Activated T-cell treated with anti-CD3 and anti-CD28 coated beads, Interleukin-2, amount 50 U/mL, for 4 hours (primary cell): ENCODE measurements around the gene MRPS23. TPM values are rescaled to one million over a fixed set of nuclear protein-coding genes. Genes with fewer than 3 reads are reported as not detected.

Experiments used
- ATAC-seq, 2 donors: fragments of 200-7000 bp; cut with Tn5 transposase; one replicate each; pipeline ENCODE4 v1.10.0; 2021
- DNase-seq: peaks from one replicate; pipeline ENCODE4 v3.0.0-alpha.2; 2020
- H3K27me3 Mint-ChIP-seq: one replicate; pipeline ENCODE4 v1.8.0; 2021; ENCODE audit warnings: low read depth, mixed read lengths
- H3K36me3 Mint-ChIP-seq: one replicate; pipeline ENCODE4 v1.8.0; 2022; ENCODE audit warnings: mixed read lengths; ENCODE audit not compliant: insufficient read depth
- H3K4me1 Mint-ChIP-seq: one replicate; pipeline ENCODE4 v1.8.0; 2021; ENCODE audit warnings: low read depth, mixed read lengths
- H3K4me3 Mint-ChIP-seq: one replicate; pipeline ENCODE4 v1.8.0; 2021; ENCODE audit warnings: mild to moderate bottlenecking, moderate library complexity, mixed read lengths
- H3K9me3 Mint-ChIP-seq: one replicate; pipeline ENCODE4 v1.8.0; 2021; ENCODE audit warnings: mixed read lengths
- total RNA-seq, 3 donors: library from RNA; stranded (reverse); gene quantifications; one replicate each; pipeline ENCODE4 v1.2.1, GENCODE V29; 2021

The MRPS23 gene
- total RNA-seq, 3 donors from 2014 or later, result 116 to 125 (median 118) TPM

DNA sequence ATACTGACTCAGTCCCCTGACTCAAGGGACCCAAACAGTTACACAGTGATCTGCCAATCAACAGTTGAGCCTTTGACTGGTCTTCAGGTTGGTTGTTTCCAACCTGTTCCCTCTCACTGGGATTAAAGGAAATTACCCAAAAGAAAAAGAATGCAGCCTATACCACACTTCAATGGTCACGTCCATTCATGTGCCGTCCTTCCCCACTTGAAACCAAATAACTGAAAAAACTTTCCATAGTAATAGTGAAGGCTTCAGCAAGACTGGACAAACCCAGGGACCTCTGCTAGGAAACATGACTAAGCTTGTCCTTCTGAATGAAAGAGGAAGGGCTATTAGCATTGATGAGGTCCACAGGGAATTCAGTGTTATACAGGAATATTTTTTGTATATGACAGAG lies 30.6 kb downstream of the MRPS23 start:
- no peak overlapping the region for H3K4me3 Mint-ChIP-seq
- peaks cover 22% of the 10 kb centered on the region for H3K27me3 Mint-ChIP-seq
- no peaks in the 10 kb centered on the region for H3K9me3 Mint-ChIP-seq
- no peak for DNase-seq
- H3K36me3 Mint-ChIP-seq, result no peaks in the 10 kb centered on the region
- H3K4me1 Mint-ChIP-seq, result no peaks in the 10 kb centered on the region
- ATAC-seq, result no peak

DNA sequence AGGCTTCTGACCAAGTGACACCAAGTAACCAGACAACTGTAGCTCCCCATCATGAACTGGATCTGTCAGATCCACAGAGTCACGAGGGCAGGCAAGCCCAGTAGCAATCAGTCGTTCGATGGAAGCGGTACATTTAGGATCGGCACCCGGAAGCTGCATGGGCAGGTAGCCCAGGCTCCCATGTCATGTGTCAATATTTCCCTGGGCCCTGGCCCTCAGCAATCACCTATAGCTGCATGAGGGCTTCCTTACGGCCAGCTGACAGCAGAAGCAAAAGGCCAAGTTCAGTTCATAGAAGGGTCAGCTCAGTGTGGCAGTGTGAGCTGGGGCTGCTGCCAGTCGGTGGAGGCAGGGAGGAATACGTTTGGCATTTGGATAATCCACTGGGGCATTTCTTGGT lies 31.8 kb downstream of the MRPS23 start:
- DNase-seq, result no peak
- no peaks in the 10 kb centered on the region for H3K4me1 Mint-ChIP-seq
- H3K4me3 Mint-ChIP-seq, result no peak overlapping the region
- no peaks in the 10 kb centered on the region for H3K36me3 Mint-ChIP-seq
- H3K27me3 Mint-ChIP-seq, result peaks cover 28% of the 10 kb centered on the region
- ATAC-seq, result no peak
- no peaks in the 10 kb centered on the region for H3K9me3 Mint-ChIP-seq

DNA sequence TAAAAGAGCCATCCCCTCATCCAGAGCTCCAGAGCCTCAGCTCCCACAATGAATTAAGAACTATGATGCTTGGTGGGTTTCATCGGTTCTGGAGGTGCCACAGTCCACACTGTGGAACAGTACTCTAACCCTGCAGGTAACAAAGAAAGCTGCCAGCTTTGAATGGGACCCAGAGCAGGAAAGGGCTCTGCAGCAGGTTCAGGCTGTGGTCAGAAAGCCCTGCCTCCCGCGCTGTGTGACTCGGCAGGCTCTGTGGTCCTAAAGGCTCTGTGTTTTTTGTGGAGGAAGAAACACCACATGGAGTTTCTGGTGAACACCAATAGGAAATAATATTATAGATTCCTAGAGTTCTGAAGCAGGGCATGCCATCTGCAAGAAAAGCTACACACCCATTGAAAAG lies 32.5 kb downstream of the MRPS23 start:
- Mint-ChIP-seq H3K27me3 (peaks cover 28% of the 10 kb centered on the region), H3K36me3 (no peaks in the 10 kb centered on the region), H3K4me3 (no peak overlapping the region), H3K9me3 (no peaks in the 10 kb centered on the region), H3K4me1 (no peaks in the 10 kb centered on the region)
- ATAC-seq, result no peak
- DNase-seq, result no peak

GRCh38 chr17:57814421-57814820 lies 35.4 kb downstream of the MRPS23 start:
- no peak for ATAC-seq
- peaks cover 49% of the 10 kb centered on the region for H3K27me3 Mint-ChIP-seq
- H3K4me1 Mint-ChIP-seq, result peaks cover 4% of the 10 kb centered on the region

DNA sequence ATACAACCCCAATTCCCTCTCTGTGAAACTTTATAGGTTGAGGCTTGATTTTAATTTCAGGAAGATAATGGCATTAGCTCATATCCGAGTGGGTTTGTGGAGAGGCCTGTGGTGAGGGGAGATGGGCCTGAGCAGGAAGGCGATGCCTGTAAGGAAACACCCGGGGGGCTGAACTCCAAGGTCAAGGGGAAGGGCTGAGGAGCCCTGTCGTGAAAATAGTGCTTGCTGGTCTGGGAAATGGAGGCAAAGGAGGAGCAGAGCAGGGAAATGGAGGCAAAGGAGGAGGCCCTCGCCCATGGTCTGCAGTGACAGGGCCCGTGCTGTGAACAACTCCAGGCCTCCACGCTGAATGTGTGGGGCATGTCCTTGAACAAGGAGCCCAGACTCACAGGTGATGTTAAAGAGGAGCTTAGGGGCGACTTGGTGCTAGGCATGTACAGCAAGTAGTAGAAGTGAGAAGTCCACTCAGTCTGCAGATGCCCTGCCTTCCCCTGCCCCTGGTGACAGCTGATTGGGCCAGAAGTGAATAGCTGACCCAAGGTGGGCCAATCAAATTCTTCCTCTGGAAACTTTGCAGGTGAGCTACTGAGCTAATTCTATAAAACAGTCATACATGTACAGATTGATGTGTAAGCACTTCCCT lies 38.1 kb downstream of the MRPS23 start:
- ATAC-seq (no peak), DNase-seq (no peak)
- H3K27me3 Mint-ChIP-seq, result peaks cover 53% of the 10 kb centered on the region
- H3K36me3 Mint-ChIP-seq, result no peaks in the 10 kb centered on the region
- no peak overlapping the region for H3K4me3 Mint-ChIP-seq
- no peaks in the 10 kb centered on the region for H3K9me3 Mint-ChIP-seq
- peaks cover 4% of the 10 kb centered on the region for H3K4me1 Mint-ChIP-seq

More at GRCh38 chr17:57814421-57814820, 35.4 kb downstream of the MRPS23 start:
- H3K4me3 Mint-ChIP-seq, result no peak overlapping the region
- DNase-seq, result no peak
- no peaks in the 10 kb centered on the region for H3K36me3 Mint-ChIP-seq
- no peaks in the 10 kb centered on the region for H3K9me3 Mint-ChIP-seq

- Mint-ChIP-seq H3K36me3 (no peaks in the 10 kb centered on the region), H3K4me1 (peaks cover 4% of the 10 kb centered on the region), H3K27me3 (peaks cover 53% of the 10 kb centered on the region), H3K4me3 (no peak overlapping the region), H3K9me3 (no peaks in the 10 kb centered on the region)
- ATAC-seq, result no peak
- DNase-seq, result no peak
Observed at GRCh38 chr17:57810721-57811637, 38.9 kb downstream of the MRPS23 start.

DNA sequence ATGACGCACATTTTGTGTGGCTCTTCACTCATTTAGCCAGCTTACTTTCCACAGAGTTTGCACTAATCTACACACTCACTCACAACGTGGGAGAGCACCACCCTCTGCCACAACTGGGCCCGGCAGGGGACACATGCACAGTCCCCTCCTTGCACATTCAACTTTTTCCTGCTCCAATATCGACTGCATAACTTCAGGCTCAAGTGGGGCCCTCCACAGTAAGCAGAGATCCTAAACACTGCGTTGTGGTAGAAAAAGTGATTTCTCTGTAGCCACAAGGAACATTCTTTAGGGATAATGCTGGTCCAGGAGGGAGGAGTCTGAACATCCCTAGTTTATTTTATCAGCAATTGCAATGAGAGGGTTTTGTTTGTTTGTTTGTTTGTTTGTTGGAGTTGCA lies 40.0 kb downstream of the MRPS23 start:
- H3K4me3 Mint-ChIP-seq, result no peak overlapping the region
- H3K4me1 Mint-ChIP-seq, result peaks cover 4% of the 10 kb centered on the region
- DNase-seq (no peak), ATAC-seq (no peak)
- H3K36me3 Mint-ChIP-seq, result no peaks in the 10 kb centered on the region
- H3K9me3 Mint-ChIP-seq, result no peaks in the 10 kb centered on the region
- H3K27me3 Mint-ChIP-seq, result peaks cover 58% of the 10 kb centered on the region

DNA sequence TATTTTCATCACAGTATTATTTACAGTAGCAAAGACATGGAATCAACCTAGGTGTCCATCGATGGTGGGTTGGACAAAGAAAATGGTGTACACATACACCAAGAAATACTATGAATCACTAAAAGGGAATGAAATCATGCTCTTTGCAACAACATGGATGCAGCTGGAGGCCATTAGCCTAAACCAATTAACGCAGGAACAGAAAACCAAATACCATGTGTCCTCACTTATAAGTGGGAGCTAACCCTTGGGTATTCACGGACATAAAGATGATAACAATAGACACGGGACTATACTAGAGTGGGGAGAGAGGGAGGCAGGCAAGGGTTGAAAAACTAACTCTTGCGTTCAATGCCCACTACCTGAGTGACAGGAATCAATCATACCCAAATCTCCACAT lies 41.0 kb downstream of the MRPS23 start:
- Mint-ChIP-seq H3K9me3 (no peaks in the 10 kb centered on the region), H3K27me3 (peaks cover 48% of the 10 kb centered on the region), H3K4me3 (no peak overlapping the region), H3K4me1 (peaks cover 4% of the 10 kb centered on the region), H3K36me3 (no peaks in the 10 kb centered on the region)
- DNase-seq, result no peak
- ATAC-seq, result no peak

DNA sequence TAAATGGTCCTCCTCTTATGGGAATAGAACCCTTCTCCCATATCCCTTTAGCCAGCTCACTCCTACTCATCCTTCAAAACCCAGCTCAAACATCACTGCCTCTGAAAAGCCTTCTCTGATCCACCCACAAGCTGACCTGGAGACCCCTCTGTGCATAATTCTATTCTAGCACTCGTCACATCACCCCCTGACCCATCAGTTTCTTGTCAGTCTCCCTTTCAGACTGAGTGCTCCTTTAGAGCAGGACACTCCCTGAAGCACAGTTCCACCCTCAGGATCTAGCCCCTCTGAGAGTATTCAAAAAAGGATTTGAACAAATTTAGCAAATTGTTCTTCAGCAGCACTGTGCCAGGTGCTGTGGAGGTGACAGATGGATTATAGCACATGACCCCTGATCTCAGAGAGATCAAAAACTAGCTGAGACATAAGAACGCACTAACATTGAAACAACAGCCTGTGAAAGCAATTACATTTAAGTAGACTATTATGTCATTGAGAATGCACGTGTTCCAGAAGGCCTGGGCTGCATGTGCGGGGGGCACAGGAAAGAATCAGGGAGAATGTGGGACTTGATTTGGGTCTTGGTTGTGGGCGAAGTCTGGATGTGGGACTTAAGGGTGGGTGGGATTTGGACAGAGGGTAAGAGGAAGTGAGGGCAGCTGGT lies 43.5 kb downstream of the MRPS23 start:
- ATAC-seq (no peak), DNase-seq (no peak)
- Mint-ChIP-seq H3K4me3 (no peak overlapping the region), H3K9me3 (peaks cover 9% of the 10 kb centered on the region), H3K36me3 (peaks cover 1% of the 10 kb centered on the region), H3K4me1 (peaks cover 1% of the 10 kb centered on the region), H3K27me3 (peaks cover 44% of the 10 kb centered on the region)

DNA sequence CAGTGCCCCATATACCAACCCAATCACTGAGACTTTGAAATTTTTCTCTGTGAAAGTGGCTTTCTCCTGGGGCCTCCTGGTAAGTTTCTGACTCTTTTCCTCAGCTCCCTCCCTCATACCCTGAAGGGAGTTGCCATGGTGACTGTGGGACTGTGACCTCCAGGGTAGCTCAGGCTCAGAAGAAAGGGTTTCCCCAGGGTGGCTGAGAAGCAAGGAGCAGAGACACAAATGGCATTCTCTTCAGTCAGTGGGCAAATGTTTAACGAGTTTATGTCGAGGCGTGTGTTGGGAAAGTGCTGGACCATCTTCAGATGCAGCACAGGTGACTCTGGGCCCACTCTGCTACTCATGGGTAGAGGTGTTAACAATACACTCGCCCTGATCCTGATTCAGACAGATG lies 46.8 kb downstream of the MRPS23 start:
- Mint-ChIP-seq H3K36me3 (peaks cover 1% of the 10 kb centered on the region), H3K4me3 (no peak overlapping the region), H3K27me3 (peaks cover 23% of the 10 kb centered on the region), H3K9me3 (peaks cover 18% of the 10 kb centered on the region), H3K4me1 (no peaks in the 10 kb centered on the region)
- ATAC-seq (no peak), DNase-seq (no peak)

GRCh38 chr17:57801044-57801711 lies 48.7 kb downstream of the MRPS23 start:
- Mint-ChIP-seq H3K9me3 (peaks cover 18% of the 10 kb centered on the region), H3K4me1 (no peaks in the 10 kb centered on the region)
- ATAC-seq, result no peak

DNA sequence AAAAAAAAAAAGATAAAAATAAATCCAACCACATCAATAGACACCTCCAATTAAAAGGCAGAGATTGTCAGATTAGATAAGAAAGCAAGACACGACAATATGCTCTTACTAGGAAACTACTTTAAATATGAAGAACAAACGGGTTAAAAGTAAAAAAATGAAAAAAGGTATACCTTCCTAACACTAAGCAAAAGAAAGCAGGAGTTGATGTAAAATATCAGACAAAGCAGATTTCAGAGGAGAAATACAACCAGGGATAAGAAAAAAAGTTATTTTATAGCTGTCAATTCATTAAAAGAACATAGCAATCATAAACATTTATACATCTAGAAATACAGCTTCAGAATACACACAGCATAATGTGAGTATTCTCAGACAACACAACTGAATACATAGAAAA lies 55.0 kb downstream of the MRPS23 start:
- ATAC-seq, result no peak
- no peaks in the 10 kb centered on the region for H3K9me3 Mint-ChIP-seq
- peaks cover 7% of the 10 kb centered on the region for H3K4me1 Mint-ChIP-seq
- no peak overlapping the region for H3K4me3 Mint-ChIP-seq
- H3K27me3 Mint-ChIP-seq, result peaks cover 13% of the 10 kb centered on the region
- DNase-seq, result no peak
- H3K36me3 Mint-ChIP-seq, result no peaks in the 10 kb centered on the region

More at GRCh38 chr17:57801044-57801711, 48.7 kb downstream of the MRPS23 start:
- H3K27me3 Mint-ChIP-seq, result peaks cover 11% of the 10 kb centered on the region
- DNase-seq, result no peak
- no peak overlapping the region for H3K4me3 Mint-ChIP-seq
- peaks cover 1% of the 10 kb centered on the region for H3K36me3 Mint-ChIP-seq

- Mint-ChIP-seq H3K4me1 (no peaks in the 10 kb centered on the region), H3K4me3 (no peak overlapping the region), H3K9me3 (no peaks in the 10 kb centered on the region), H3K27me3 (peaks cover 39% of the 10 kb centered on the region), H3K36me3 (no peaks in the 10 kb centered on the region)
- DNase-seq, result no peak
- ATAC-seq, result no peak
Observed at GRCh38 chr17:57788725-57789124, 61.1 kb downstream of the MRPS23 start.

GRCh38 chr17:57785022-57785421 lies 64.8 kb downstream of the MRPS23 start:
- no peaks in the 10 kb centered on the region for H3K9me3 Mint-ChIP-seq
- no peak overlapping the region for H3K4me3 Mint-ChIP-seq
- peaks cover 2% of the 10 kb centered on the region for H3K4me1 Mint-ChIP-seq
- H3K36me3 Mint-ChIP-seq, result no peaks in the 10 kb centered on the region
- H3K27me3 Mint-ChIP-seq, result peaks cover 36% of the 10 kb centered on the region
- DNase-seq (no peak), ATAC-seq (no peak)
